HEK293 (cell line): ENCODE measurements around the gene NXPH2.

Experiments used
- CTCF ChIA-PET: fragments of 350-600 bp; formaldehyde crosslinking; extraction: SDS; loops from one replicate; lab custom pipeline; 2021; ENCODE audit warnings: antibody characterized with exemption; lab: Yijun Ruan, JAX
- POLR2A ChIA-PET: fragments of 300-600 bp; formaldehyde crosslinking; extraction: SDS; loops from one replicate; lab custom pipeline; 2020; ENCODE audit warnings: antibody characterized with exemption, inconsistent platforms; lab: Yijun Ruan, JAX
- H3K27ac ChIP-seq: fragments of 200-500 bp; sonication (Bioruptor generic); 2 replicates; pipeline ENCODE4 v1.5.1; 2014; ENCODE audit warnings: low read depth, low read length, control low read depth, inconsistent platforms; ENCODE audit errors: extremely low read depth
- H3K36me3 ChIP-seq, 2 experiments: fragments of 200-500 bp in 1 of 2; sonication (Bioruptor generic) in 1 of 2; 1 replicate in 1 of 2; 2 replicates in 1 of 2; pipeline ENCODE4 v1.5.1; 2014 to 2017; ENCODE audit warnings: inconsistent platforms in 2 of 2, low read length in 2 of 2; ENCODE audit not compliant: control insufficient read depth in 2 of 2, insufficient read depth in 1 of 2
- H3K4me1 ChIP-seq: fragments of 200-500 bp; sonication (Bioruptor generic); 2 replicates; pipeline ENCODE4 v1.5.1; 2014; ENCODE audit warnings: mild to moderate bottlenecking, low read length, inconsistent platforms; ENCODE audit not compliant: control insufficient read depth, insufficient read depth
- H3K4me3 ChIP-seq: 2 replicates; pipeline ENCODE4 v1.5.1; 2011; ENCODE audit warnings: low read depth, mild to moderate bottlenecking, control low read depth, low read length, moderate library complexity
- H3K9me3 ChIP-seq: fragments of 200-500 bp; sonication (Bioruptor generic); 2 replicates; pipeline ENCODE4 v1.5.1; 2014; ENCODE audit warnings: low read depth, low read length, inconsistent platforms; ENCODE audit not compliant: control insufficient read depth, insufficient read depth
- KLF1 ChIP-seq: fragments of 450-650 bp; formaldehyde crosslinking; IDR thresholded peaks from 2 replicates; pipeline ENCODE4 v1.5.1; 2016; ENCODE audit warnings: missing biosample characterization, missing genetic modification characterization
- ZFP3 ChIP-seq: fragments of 450-650 bp; formaldehyde crosslinking; IDR thresholded peaks from 2 replicates; pipeline ENCODE4 v1.5.1; 2016; ENCODE audit warnings: low read depth, missing biosample characterization, missing genetic modification characterization
- ZNF121 ChIP-seq: fragments of 450-650 bp; formaldehyde crosslinking; IDR thresholded peaks from 2 replicates; pipeline ENCODE4 v1.5.1; 2016; ENCODE audit warnings: missing biosample characterization, missing genetic modification characterization
- ZNF157 ChIP-seq: fragments of 450-650 bp; formaldehyde crosslinking; IDR thresholded peaks from 2 replicates; pipeline ENCODE4 v1.5.1; 2016; ENCODE audit warnings: missing biosample characterization, missing genetic modification characterization
- ZNF16 ChIP-seq: fragments of 450-650 bp; formaldehyde crosslinking; IDR thresholded peaks from 2 replicates; pipeline ENCODE4 v1.5.1; 2016; ENCODE audit warnings: low read depth, missing biosample characterization, missing genetic modification characterization
- ZNF174 ChIP-seq: fragments of 450-650 bp; formaldehyde crosslinking; IDR thresholded peaks from 2 replicates; pipeline ENCODE4 v1.5.0; 2017; ENCODE audit warnings: missing biosample characterization, mild to moderate bottlenecking, missing genetic modification characterization
- ZNF24 ChIP-seq: fragments of 450-650 bp; formaldehyde crosslinking; IDR thresholded peaks from 2 replicates; pipeline ENCODE4 v1.5.1; 2016; ENCODE audit warnings: missing biosample characterization, missing genetic modification characterization
- ZNF324 ChIP-seq: fragments of 450-650 bp; formaldehyde crosslinking; IDR thresholded peaks from 2 replicates; pipeline ENCODE4 v1.5.1; 2016; ENCODE audit warnings: missing biosample characterization, missing genetic modification characterization
- ZNF350 ChIP-seq: fragments of 450-650 bp; formaldehyde crosslinking; IDR thresholded peaks from 2 replicates; pipeline ENCODE4 v1.5.0; 2017; ENCODE audit warnings: missing biosample characterization, mild to moderate bottlenecking, missing genetic modification characterization
- ZNF473 ChIP-seq: fragments of 450-650 bp; formaldehyde crosslinking; IDR thresholded peaks from 2 replicates; pipeline ENCODE4 v1.5.1; 2017; ENCODE audit warnings: missing biosample characterization, missing genetic modification characterization
- ZNF530 ChIP-seq: fragments of 450-650 bp; formaldehyde crosslinking; IDR thresholded peaks from 2 replicates; pipeline ENCODE4 v1.5.1; 2016; ENCODE audit warnings: low read depth, missing biosample characterization, missing genetic modification characterization
- ZNF549 ChIP-seq: fragments of 450-650 bp; IDR thresholded peaks from 2 replicates; pipeline ENCODE4 v1.5.1; 2018; ENCODE audit warnings: missing biosample characterization, missing genetic modification characterization, mild to moderate bottlenecking, inconsistent platforms, moderate library complexity
- ZNF664 ChIP-seq: fragments of 450-650 bp; formaldehyde crosslinking; IDR thresholded peaks from 2 replicates; pipeline ENCODE4 v1.5.1; 2016; ENCODE audit warnings: missing biosample characterization, missing genetic modification characterization
- ZNF701 ChIP-seq: fragments of 450-650 bp; formaldehyde crosslinking; IDR thresholded peaks from 2 replicates; pipeline ENCODE4 v1.5.1; 2016; ENCODE audit warnings: missing biosample characterization, missing genetic modification characterization
- ZSCAN23 ChIP-seq: fragments of 450-650 bp; formaldehyde crosslinking; IDR thresholded peaks from 2 replicates; pipeline ENCODE4 v1.5.1; 2016; ENCODE audit warnings: missing biosample characterization, missing genetic modification characterization
- TF ChIP-seq, protein P1 (sequence below): fragments of 450-650 bp; formaldehyde crosslinking; IDR thresholded peaks from 2 replicates; pipeline ENCODE4 v1.5.1; 2017; ENCODE audit warnings: missing biosample characterization, missing genetic modification characterization
- TF ChIP-seq, protein P2 (sequence below): fragments of 450-650 bp; formaldehyde crosslinking; IDR thresholded peaks from 2 replicates; pipeline ENCODE4 v1.5.1; 2017; ENCODE audit warnings: missing biosample characterization, missing genetic modification characterization
- TF ChIP-seq, protein P3 (sequence below): fragments of 450-650 bp; formaldehyde crosslinking; IDR thresholded peaks from 2 replicates; pipeline ENCODE4 v1.5.1; 2016; ENCODE audit warnings: missing biosample characterization, missing genetic modification characterization
- TF ChIP-seq, protein P4 (sequence below): fragments of 450-650 bp; formaldehyde crosslinking; IDR thresholded peaks from 2 replicates; pipeline ENCODE4 v1.5.1; 2016; ENCODE audit warnings: missing biosample characterization, missing genetic modification characterization
- TF ChIP-seq, protein P5 (sequence below): fragments of 450-650 bp; formaldehyde crosslinking; IDR thresholded peaks from 2 replicates; pipeline ENCODE4 v1.5.1; 2017; ENCODE audit warnings: missing biosample characterization, missing genetic modification characterization
- TF ChIP-seq, protein P6 (sequence below): fragments of 450-650 bp; formaldehyde crosslinking; IDR thresholded peaks from 2 replicates; pipeline ENCODE4 v1.5.1; 2016; ENCODE audit warnings: missing biosample characterization, missing genetic modification characterization
- TF ChIP-seq, protein P7 (sequence below): fragments of 450-650 bp; formaldehyde crosslinking; IDR thresholded peaks from 2 replicates; pipeline ENCODE4 v1.5.1; 2016; ENCODE audit warnings: missing biosample characterization, missing genetic modification characterization

Gene NXPH2

DNA sequence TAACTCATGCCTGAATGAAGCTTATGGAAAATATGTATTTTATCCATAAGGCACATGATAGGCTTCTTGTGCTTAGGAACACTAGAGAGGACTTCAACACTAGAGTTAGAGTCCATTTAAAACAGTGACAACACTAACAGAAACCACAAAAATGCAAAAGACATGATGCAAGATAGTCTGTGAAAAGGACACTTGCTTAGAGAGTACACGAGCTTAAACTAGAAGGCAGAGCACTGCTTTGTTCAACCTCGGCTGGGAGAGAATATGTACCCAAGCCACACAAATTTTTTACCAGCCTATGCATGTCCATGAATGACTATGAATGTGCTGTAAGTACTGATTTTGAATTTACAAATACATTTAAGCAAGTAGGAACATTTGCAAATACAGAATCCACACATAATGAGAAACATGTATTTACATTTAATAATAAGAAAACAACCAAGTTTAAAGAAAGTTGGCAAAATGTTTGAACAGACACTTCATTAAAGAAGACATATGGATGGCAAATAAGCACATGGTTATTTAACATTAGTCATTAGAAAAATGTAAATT, 148.0 kb downstream of the NXPH2 start:
- POLR2A ChIA-PET: interaction anchor here (0.6 kb wide), 1 partner anchor 84 kb away, joined by 10 read pairs; no protein-coding TSS in a partner anchor
- CTCF ChIA-PET: no interaction called here

DNA sequence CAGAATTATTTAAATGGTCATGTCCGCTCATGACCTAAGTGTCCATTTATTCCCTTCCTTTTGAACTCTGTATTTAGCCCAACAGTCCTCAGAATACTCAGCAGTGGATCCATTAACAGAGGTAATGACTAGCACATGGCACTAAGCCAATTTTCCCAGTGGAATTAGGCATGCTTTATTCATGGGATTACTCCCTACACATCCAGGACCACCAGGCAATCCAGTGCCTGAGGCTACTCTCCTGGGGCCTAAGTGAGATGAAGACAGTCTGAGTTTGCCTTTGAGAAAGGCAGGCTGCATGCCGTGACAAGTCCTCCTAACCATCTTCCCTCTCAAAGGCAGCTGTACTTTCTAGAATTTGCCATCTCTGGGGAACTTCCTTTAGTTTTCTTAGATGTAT, 150.0 kb downstream of the NXPH2 start:
- Histone ChIP-seq H3K9me3 (no peaks in the 10 kb centered on the region), H3K27ac (no peak overlapping the region), H3K4me3 (no peak overlapping the region), H3K4me1 (no peaks in the 10 kb centered on the region), H3K36me3 (no peaks in the 10 kb centered on the region)
- ChIA-PET POLR2A (no interaction called here), CTCF (interaction anchor here (0.5 to 1.4 kb wide), 2 partner anchors 149 to 720 kb away, joined by 3 read pairs; no protein-coding TSS in a partner anchor)
- TF ChIP-seq, protein P1, sequence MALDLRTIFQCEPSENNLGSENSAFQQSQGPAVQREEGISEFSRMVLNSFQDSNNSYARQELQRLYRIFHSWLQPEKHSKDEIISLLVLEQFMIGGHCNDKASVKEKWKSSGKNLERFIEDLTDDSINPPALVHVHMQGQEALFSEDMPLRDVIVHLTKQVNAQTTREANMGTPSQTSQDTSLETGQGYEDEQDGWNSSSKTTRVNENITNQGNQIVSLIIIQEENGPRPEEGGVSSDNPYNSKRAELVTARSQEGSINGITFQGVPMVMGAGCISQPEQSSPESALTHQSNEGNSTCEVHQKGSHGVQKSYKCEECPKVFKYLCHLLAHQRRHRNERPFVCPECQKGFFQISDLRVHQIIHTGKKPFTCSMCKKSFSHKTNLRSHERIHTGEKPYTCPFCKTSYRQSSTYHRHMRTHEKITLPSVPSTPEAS (tag by site-specific recombination): no peak

More for the DNA sequence above, 148.0 kb downstream of the NXPH2 start:
- no peaks in the 10 kb centered on the region for H3K9me3 ChIP-seq
- no peaks in the 10 kb centered on the region for H3K4me1 ChIP-seq
- TF ChIP-seq KLF1 (tag by site-specific recombination) (no peak), ZNF549 (no peak), ZNF24 (no peak), ZNF16 (tag by site-specific recombination) (no peak), ZNF530 (tag by site-specific recombination) (no peak), ZFP3 (tag by site-specific recombination) (no peak), ZNF664 (no peak), ZNF157 (tag by site-specific recombination) (no peak)
- TF ChIP-seq, protein P2, sequence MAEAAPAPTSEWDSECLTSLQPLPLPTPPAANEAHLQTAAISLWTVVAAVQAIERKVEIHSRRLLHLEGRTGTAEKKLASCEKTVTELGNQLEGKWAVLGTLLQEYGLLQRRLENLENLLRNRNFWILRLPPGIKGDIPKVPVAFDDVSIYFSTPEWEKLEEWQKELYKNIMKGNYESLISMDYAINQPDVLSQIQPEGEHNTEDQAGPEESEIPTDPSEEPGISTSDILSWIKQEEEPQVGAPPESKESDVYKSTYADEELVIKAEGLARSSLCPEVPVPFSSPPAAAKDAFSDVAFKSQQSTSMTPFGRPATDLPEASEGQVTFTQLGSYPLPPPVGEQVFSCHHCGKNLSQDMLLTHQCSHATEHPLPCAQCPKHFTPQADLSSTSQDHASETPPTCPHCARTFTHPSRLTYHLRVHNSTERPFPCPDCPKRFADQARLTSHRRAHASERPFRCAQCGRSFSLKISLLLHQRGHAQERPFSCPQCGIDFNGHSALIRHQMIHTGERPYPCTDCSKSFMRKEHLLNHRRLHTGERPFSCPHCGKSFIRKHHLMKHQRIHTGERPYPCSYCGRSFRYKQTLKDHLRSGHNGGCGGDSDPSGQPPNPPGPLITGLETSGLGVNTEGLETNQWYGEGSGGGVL (tag by site-specific recombination): no peak
- TF ChIP-seq, protein P3, sequence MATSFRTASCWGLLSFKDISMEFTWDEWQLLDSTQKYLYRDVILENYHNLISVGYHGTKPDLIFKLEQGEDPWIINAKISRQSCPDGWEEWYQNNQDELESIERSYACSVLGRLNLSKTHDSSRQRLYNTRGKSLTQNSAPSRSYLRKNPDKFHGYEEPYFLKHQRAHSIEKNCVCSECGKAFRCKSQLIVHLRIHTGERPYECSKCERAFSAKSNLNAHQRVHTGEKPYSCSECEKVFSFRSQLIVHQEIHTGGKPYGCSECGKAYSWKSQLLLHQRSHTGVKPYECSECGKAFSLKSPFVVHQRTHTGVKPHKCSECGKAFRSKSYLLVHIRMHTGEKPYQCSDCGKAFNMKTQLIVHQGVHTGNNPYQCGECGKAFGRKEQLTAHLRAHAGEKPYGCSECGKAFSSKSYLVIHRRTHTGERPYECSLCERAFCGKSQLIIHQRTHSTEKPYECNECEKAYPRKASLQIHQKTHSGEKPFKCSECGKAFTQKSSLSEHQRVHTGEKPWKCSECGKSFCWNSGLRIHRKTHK (tag by site-specific recombination): no peak
- no peak overlapping the region for H3K27ac ChIP-seq
- H3K36me3 ChIP-seq: no peaks in the 10 kb centered on the region
- H3K4me3 ChIP-seq: no peak overlapping the region

DNA sequence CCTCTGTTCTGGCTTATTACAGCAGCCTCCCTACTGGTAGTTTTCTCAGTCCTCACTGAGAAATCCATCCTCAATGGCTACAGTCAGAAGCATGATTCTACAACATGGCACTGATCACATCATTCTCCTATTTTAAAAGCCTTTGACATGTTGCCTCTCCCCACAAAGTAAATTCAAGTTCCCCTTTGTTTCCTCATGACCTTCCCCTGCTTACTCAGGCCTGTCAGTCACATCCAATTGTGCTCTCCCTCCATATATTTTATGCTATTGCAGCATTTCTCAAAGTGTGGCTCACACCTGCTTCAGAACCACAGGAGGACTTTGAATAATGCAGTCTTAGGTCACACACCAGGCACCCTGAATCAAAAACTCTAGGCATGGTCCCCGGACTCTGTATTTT, 154.0 kb downstream of the NXPH2 start:
- CTCF ChIA-PET: no interaction called here
- Histone ChIP-seq H3K9me3 (no peaks in the 10 kb centered on the region), H3K27ac (no peak overlapping the region), H3K36me3 (no peaks in the 10 kb centered on the region), H3K4me3 (no peak overlapping the region), H3K4me1 (no peaks in the 10 kb centered on the region)
- POLR2A ChIA-PET: no interaction called here
- TF ChIP-seq ZNF701 (tag by site-specific recombination) (no peak), ZNF350 (tag by site-specific recombination) (no peak), ZNF174 (no peak), ZNF473 (tag by site-specific recombination) (no peak), KLF1 (tag by site-specific recombination) (no peak), ZSCAN23 (tag by site-specific recombination) (no peak), ZNF121 (tag by site-specific recombination) (no peak), ZNF324 (tag by site-specific recombination) (no peak)
- TF ChIP-seq, protein P4, sequence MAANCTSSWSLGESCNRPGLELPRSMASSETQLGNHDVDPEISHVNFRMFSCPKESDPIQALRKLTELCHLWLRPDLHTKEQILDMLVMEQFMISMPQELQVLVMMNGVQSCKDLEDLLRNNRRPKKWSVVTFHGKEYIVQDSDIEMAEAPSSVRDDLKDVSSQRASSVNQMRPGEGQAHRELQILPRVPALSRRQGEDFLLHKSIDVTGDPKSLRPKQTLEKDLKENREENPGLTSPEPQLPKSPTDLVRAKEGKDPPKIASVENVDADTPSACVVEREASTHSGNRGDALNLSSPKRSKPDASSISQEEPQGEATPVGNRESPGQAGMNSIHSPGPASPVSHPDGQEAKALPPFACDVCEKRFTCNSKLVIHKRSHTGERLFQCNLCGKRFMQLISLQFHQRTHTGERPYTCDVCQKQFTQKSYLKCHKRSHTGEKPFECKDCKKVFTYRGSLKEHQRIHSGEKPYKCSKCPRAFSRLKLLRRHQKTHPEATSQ (tag by site-specific recombination): no peak
- TF ChIP-seq, protein P5, sequence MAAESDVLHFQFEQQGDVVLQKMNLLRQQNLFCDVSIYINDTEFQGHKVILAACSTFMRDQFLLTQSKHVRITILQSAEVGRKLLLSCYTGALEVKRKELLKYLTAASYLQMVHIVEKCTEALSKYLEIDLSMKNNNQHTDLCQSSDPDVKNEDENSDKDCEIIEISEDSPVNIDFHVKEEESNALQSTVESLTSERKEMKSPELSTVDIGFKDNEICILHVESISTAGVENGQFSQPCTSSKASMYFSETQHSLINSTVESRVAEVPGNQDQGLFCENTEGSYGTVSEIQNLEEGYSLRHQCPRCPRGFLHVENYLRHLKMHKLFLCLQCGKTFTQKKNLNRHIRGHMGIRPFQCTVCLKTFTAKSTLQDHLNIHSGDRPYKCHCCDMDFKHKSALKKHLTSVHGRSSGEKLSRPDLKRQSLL (tag by site-specific recombination): no peak
- TF ChIP-seq, protein P6, sequence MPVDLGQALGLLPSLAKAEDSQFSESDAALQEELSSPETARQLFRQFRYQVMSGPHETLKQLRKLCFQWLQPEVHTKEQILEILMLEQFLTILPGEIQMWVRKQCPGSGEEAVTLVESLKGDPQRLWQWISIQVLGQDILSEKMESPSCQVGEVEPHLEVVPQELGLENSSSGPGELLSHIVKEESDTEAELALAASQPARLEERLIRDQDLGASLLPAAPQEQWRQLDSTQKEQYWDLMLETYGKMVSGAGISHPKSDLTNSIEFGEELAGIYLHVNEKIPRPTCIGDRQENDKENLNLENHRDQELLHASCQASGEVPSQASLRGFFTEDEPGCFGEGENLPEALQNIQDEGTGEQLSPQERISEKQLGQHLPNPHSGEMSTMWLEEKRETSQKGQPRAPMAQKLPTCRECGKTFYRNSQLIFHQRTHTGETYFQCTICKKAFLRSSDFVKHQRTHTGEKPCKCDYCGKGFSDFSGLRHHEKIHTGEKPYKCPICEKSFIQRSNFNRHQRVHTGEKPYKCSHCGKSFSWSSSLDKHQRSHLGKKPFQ (tag by site-specific recombination): no peak
- TF ChIP-seq, protein P7, sequence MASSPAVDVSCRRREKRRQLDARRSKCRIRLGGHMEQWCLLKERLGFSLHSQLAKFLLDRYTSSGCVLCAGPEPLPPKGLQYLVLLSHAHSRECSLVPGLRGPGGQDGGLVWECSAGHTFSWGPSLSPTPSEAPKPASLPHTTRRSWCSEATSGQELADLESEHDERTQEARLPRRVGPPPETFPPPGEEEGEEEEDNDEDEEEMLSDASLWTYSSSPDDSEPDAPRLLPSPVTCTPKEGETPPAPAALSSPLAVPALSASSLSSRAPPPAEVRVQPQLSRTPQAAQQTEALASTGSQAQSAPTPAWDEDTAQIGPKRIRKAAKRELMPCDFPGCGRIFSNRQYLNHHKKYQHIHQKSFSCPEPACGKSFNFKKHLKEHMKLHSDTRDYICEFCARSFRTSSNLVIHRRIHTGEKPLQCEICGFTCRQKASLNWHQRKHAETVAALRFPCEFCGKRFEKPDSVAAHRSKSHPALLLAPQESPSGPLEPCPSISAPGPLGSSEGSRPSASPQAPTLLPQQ (tag by site-specific recombination): no peak
